ENCODE data around the gene ZNF622.

ZNF622 gene

GRCh38 chr5:16459451-16459850, 6.1 kb downstream of the ZNF622 start:
- CTCF ChIA-PET = interaction anchor here (1.2 to 10.9 kb wide), 4 partner anchors 18 to 731 kb away, joined by 3 to 137 read pairs (median 12); no protein-coding TSS in a partner anchor
- Histone ChIP-seq H3K9me3 (ENCODE audit: control insufficient read depth, insufficient read depth, low read depth, low read length) (no peaks in the 10 kb centered on the region), H3K27ac (ENCODE audit: extremely low read depth, low read depth, low read length) (no peak overlapping the region), H3K36me3 (ENCODE audit: control insufficient read depth in 2 of 2, insufficient read depth in 1 of 2, low read length in 2 of 2) (peaks cover 80 to 94% of the 10 kb centered on the region in 2 experiments), H3K4me3 (ENCODE audit: low read depth, low read length) (no peak overlapping the region), H3K4me1 (ENCODE audit: control insufficient read depth, insufficient read depth, low read length) (0 out of 2 replicates have a peak, but pooled peaks cover 6% of the 10 kb centered on the region)
- TF ChIP-seq GLI2 (tag by site-specific recombination; IDR thresholded peaks at IDR 0.05; ENCODE audit: borderline replicate concordance, low read depth) = no peak
- TF ChIP-seq SCRT2 (tag by site-specific recombination; IDR thresholded peaks at IDR 0.05) = no peak
- TF ChIP-seq MYNN (tag by site-specific recombination; IDR thresholded peaks at IDR 0.05; ENCODE audit: borderline replicate concordance) = no peak
- no peak for TF ChIP-seq ZNF354C (tag by site-specific recombination; IDR thresholded peaks at IDR 0.05; ENCODE audit: borderline replicate concordance, low read depth)
- no peak for TF ChIP-seq PBX3 (CRISPR knock-in tag; IDR thresholded peaks at IDR 0.05)
- no peak for TF ChIP-seq GLI4 (tag by site-specific recombination; IDR thresholded peaks at IDR 0.05)
- no peak for TF ChIP-seq ZFP69B (tag by site-specific recombination; IDR thresholded peaks at IDR 0.05)
- no peak for TF ChIP-seq TCF7L2 (IDR thresholded peaks at IDR 0.05; ENCODE audit: borderline replicate concordance, low read depth, low read length)
- TF ChIP-seq ZNF529 (tag by site-specific recombination; IDR thresholded peaks at IDR 0.05; ENCODE audit: insufficient replicate concordance) = no peak
- TF ChIP-seq ZFHX2 (tag by site-specific recombination; conservative IDR thresholded peaks at IDR 0.05) = no peak
- TF ChIP-seq PATZ1 (tag by site-specific recombination; IDR thresholded peaks at IDR 0.05) = no peak
- no peak for TF ChIP-seq ZNF513 (tag by site-specific recombination; IDR thresholded peaks at IDR 0.05)
- TF ChIP-seq ZNF169 (tag by site-specific recombination; IDR thresholded peaks at IDR 0.05) = no peak
- no peak for TF ChIP-seq ZNF174 (tag by site-specific recombination; IDR thresholded peaks at IDR 0.05)
- no peak for TF ChIP-seq ZNF544 (tag by site-specific recombination; IDR thresholded peaks at IDR 0.05)
- no peak for TF ChIP-seq OVOL3 (tag by site-specific recombination; IDR thresholded peaks at IDR 0.05)
- TF ChIP-seq ZEB2 (tag by site-specific recombination; IDR thresholded peaks at IDR 0.05) = no peak
- no peak for TF ChIP-seq ZNF24 (tag by site-specific recombination; IDR thresholded peaks at IDR 0.05)
- TF ChIP-seq ZNF843 (tag by site-specific recombination; IDR thresholded peaks at IDR 0.05) = no peak
- POLR2A ChIA-PET = no interaction called here

- ChIA-PET CTCF (interaction anchor here (0.8 to 10.9 kb wide), 12 partner anchors 9 to 733 kb away, joined by 3 to 137 read pairs (median 4); no protein-coding TSS in a partner anchor), POLR2A (no interaction called here)
- Histone ChIP-seq H3K4me3 (ENCODE audit: low read depth, low read length) (no peak overlapping the region), H3K9me3 (ENCODE audit: control insufficient read depth, insufficient read depth, low read depth, low read length) (no peaks in the 10 kb centered on the region), H3K36me3 (ENCODE audit: control insufficient read depth in 2 of 2, insufficient read depth in 1 of 2, low read length in 2 of 2) (peaks cover 74 to 91% of the 10 kb centered on the region in 2 experiments), H3K27ac (ENCODE audit: extremely low read depth, low read depth, low read length) (no peak overlapping the region), H3K4me1 (ENCODE audit: control insufficient read depth, insufficient read depth, low read length) (no peaks in the 10 kb centered on the region)
- no peak for TF ChIP-seq ZNF426 (tag by site-specific recombination; IDR thresholded peaks at IDR 0.05)
- peak; percentile 50 for TF ChIP-seq ZFHX2 (tag by site-specific recombination; conservative IDR thresholded peaks at IDR 0.05)
Measured at GRCh38 chr5:16457853-16458252, 7.7 kb downstream of the ZNF622 start.

Data from HEK293 (cell line).